SK-N-MC (cell line): ENCODE data around the gene TAF4B.
"Not testable (repeated sequence)": the region's sequence is repeated elsewhere in the genome, so short reads cannot be mapped to it uniquely, and the experiment has no call there.

Experiments used
- DNase-seq: peaks from one replicate; pipeline ENCODE4 v3.0.0-alpha.2; 2011; ENCODE audit warnings: low read depth, low spot score
- H3K27ac ChIP-seq: fragments of 200-600 bp; sonication (generic); 2 replicates; pipeline ENCODE4 v1.5.1; 2016; ENCODE audit warnings: mixed run types
- H3K36me3 ChIP-seq: fragments of 200-600 bp; sonication (generic); 2 replicates; pipeline ENCODE4 v1.6.1; 2017; ENCODE audit warnings: antibody characterized with exemption, low read length, mixed read lengths; ENCODE audit not compliant: insufficient read depth
- H3K4me3 ChIP-seq: fragments of 200-600 bp; sonication (generic); 2 replicates; pipeline ENCODE4 v1.5.1; 2016
- H3K9ac ChIP-seq: fragments of 200-600 bp; sonication (generic); 2 replicates; pipeline ENCODE4 v1.8.0; 2017; ENCODE audit warnings: mixed run types, mixed read lengths; ENCODE audit not compliant: insufficient read length
- H3K9me3 ChIP-seq: fragments of 200-600 bp; sonication (generic); 2 replicates; pipeline ENCODE4 v1.6.1; 2017; ENCODE audit warnings: low read depth, mild to moderate bottlenecking, antibody characterized with exemption, low read length, moderate library complexity, mixed read lengths
- EZH2 ChIP-seq: fragments of 200-600 bp; sonication (generic); IDR thresholded peaks from one replicate; pipeline ENCODE4 v1.6.1; 2017; ENCODE audit warnings: antibody characterized with exemption
- FOXP2 ChIP-seq: optimal IDR thresholded peaks from 2 replicates; pipeline ENCODE3; 2011; ENCODE audit warnings: mild to moderate bottlenecking, moderate library complexity; ENCODE audit not compliant: insufficient read depth; ENCODE audit errors: extremely low read length, control extremely low read depth
- POLR2AphosphoS5 ChIP-seq: IDR thresholded peaks from 2 replicates; pipeline ENCODE4 v1.6.1; 2012; ENCODE audit warnings: mild to moderate bottlenecking, low read depth, low read length, borderline replicate concordance

TAF4B gene

GRCh38 chr18:26342646-26343045 lies 116.4 kb downstream of the TAF4B start:
- H3K9me3 ChIP-seq: peaks cover 4% of the 10 kb centered on the region; the same call in 1 of the 2 replicates
- no peak overlapping the region for H3K27ac ChIP-seq
- H3K4me3 ChIP-seq: no peak overlapping the region
- TF ChIP-seq FOXP2: no peak
- TF ChIP-seq POLR2AphosphoS5: no peak
- TF ChIP-seq EZH2: no peak
- peaks cover 4% of the 10 kb centered on the region for H3K36me3 ChIP-seq
- DNase-seq: no peak
- H3K9ac ChIP-seq: no peak overlapping the region

GRCh38 chr18:26350961-26351360 lies 124.7 kb downstream of the TAF4B start:
- H3K4me3 ChIP-seq: no peak overlapping the region
- peaks cover 4% of the 10 kb centered on the region; the same call in 1 of the 2 replicates for H3K9me3 ChIP-seq
- DNase-seq: no peak
- H3K36me3 ChIP-seq: peaks cover 4% of the 10 kb centered on the region; the same call in 1 of the 2 replicates
- TF ChIP-seq POLR2AphosphoS5: no peak
- no peak for TF ChIP-seq EZH2
- no peak for TF ChIP-seq FOXP2
- no peak overlapping the region for H3K9ac ChIP-seq
- H3K27ac ChIP-seq: no peak overlapping the region

- H3K4me3 ChIP-seq: no peak overlapping the region
- no peak for TF ChIP-seq FOXP2
- TF ChIP-seq POLR2AphosphoS5: no peak
- H3K36me3 ChIP-seq: no peaks in the 10 kb centered on the region
- H3K27ac ChIP-seq: no peak overlapping the region
- no peaks in the 10 kb centered on the region for H3K9me3 ChIP-seq
- H3K9ac ChIP-seq: no peak overlapping the region
- no peak for DNase-seq
Measured at GRCh38 chr18:26356045-26356785, 130.0 kb downstream of the TAF4B start.

- Histone ChIP-seq H3K9ac (no peak overlapping the region), H3K36me3 (no peaks in the 10 kb centered on the region), H3K9me3 (no peaks in the 10 kb centered on the region), H3K27ac (no peak overlapping the region), H3K4me3 (no peak overlapping the region)
- TF ChIP-seq EZH2 (no peak), POLR2AphosphoS5 (no peak), FOXP2 (no peak)
- no peak for DNase-seq
Measured at GRCh38 chr18:26357960-26358359, 131.7 kb downstream of the TAF4B start.

- Histone ChIP-seq H3K9me3 (no peaks in the 10 kb centered on the region), H3K9ac (no peak overlapping the region), H3K27ac (no peak overlapping the region), H3K4me3 (no peak overlapping the region), H3K36me3 (no peaks in the 10 kb centered on the region; the same call in 1 of the 2 replicates)
- no peak for DNase-seq
- TF ChIP-seq FOXP2 (no peak), POLR2AphosphoS5 (no peak), EZH2 (no peak)
Measured at GRCh38 chr18:26362021-26362420, 135.8 kb downstream of the TAF4B start.

GRCh38 chr18:26367425-26367824 lies 141.2 kb downstream of the TAF4B start:
- H3K9ac ChIP-seq: no peak overlapping the region
- DNase-seq: no peak
- no peaks in the 10 kb centered on the region for H3K9me3 ChIP-seq
- peaks cover 4% of the 10 kb centered on the region; the same call in 1 of the 2 replicates for H3K36me3 ChIP-seq
- H3K27ac ChIP-seq: no peak overlapping the region
- no peak overlapping the region for H3K4me3 ChIP-seq
- TF ChIP-seq FOXP2: no peak
- TF ChIP-seq POLR2AphosphoS5: no peak
- TF ChIP-seq EZH2: no peak

GRCh38 chr18:26370037-26370436 lies 143.8 kb downstream of the TAF4B start:
- DNase-seq: no peak
- Histone ChIP-seq H3K4me3 (no peak overlapping the region), H3K9ac (no peak overlapping the region), H3K36me3 (peaks cover 4% of the 10 kb centered on the region; the same call in 1 of the 2 replicates), H3K27ac (no peak overlapping the region), H3K9me3 (no peaks in the 10 kb centered on the region)
- no peak for TF ChIP-seq EZH2
- no peak for TF ChIP-seq FOXP2
- TF ChIP-seq POLR2AphosphoS5: no peak

- TF ChIP-seq EZH2: no peak
Measured at GRCh38 chr18:26376105-26376504, 149.9 kb downstream of the TAF4B start.

GRCh38 chr18:26378701-26379100 lies 152.5 kb downstream of the TAF4B start:
- Histone ChIP-seq H3K9me3 (no peaks in the 10 kb centered on the region; the same call in 1 of the 2 replicates), H3K36me3 (no peaks in the 10 kb centered on the region), H3K27ac (no peak overlapping the region), H3K9ac (no peak overlapping the region), H3K4me3 (no peak overlapping the region)
- no peak for DNase-seq
- TF ChIP-seq POLR2AphosphoS5 (no peak), FOXP2 (no peak), EZH2 (no peak)

More at GRCh38 chr18:26376105-26376504, 149.9 kb downstream of the TAF4B start:
- no peak for DNase-seq
- no peaks in the 10 kb centered on the region; the same call in 1 of the 2 replicates for H3K9me3 ChIP-seq
- no peak overlapping the region for H3K9ac ChIP-seq
- no peaks in the 10 kb centered on the region for H3K36me3 ChIP-seq
- no peak overlapping the region for H3K4me3 ChIP-seq
- no peak overlapping the region for H3K27ac ChIP-seq

GRCh38 chr18:26381555-26381954 lies 155.3 kb downstream of the TAF4B start:
- not testable (repeated sequence) for H3K9me3 ChIP-seq, H3K36me3 ChIP-seq, DNase-seq, H3K4me3 ChIP-seq, H3K27ac ChIP-seq, H3K9ac ChIP-seq
